NCI-H1417 (cell line): ENCODE data around the gene CD163L1.

ENCODE experiments used
- DNase-seq, 3 experiments: peaks; one replicate each; lab custom pipeline; 2025; lab: John Stamatoyannopoulos, UW

CD163L1 gene

DNA sequence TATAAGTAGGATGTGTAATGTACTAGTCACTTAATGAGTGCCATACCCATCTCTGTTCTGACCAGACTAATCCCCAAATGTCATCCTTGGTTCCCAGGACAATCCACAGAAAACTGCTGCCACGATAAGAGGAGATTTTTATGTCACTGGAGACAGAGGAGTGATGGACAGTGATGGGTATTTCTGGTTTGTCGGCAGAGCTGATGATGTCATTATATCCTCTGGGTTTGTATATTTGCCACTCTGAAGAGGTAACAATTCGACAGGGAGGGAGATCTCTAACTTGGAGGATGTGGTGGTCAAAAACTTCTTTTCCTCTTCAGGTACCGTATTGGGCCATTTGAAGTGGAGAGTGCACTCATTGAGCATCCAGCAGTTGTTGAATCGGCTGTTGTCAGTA lies 119.8 kb downstream of the CD163L1 start:
- no peak for DNase-seq

DNA sequence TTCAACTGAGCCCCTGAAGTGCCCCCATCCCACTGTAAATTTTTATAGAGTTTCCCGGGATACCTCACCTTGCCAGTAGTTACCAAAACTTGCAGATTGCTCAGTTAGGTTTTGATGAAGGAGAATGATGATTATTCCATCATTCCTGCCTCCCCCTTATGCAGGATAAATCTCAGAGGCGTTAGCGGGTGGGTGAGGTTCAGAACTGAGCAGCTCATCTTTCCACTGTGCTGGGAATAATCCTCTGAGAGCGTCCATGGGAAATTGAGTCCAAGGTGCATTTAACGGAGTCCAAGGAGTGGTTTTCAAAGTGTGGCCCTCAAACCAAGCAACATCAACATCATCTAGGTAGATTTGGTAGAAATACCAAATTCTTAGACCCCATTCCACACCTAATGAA lies 121.4 kb downstream of the CD163L1 start:
- DNase-seq = no peak

DNA sequence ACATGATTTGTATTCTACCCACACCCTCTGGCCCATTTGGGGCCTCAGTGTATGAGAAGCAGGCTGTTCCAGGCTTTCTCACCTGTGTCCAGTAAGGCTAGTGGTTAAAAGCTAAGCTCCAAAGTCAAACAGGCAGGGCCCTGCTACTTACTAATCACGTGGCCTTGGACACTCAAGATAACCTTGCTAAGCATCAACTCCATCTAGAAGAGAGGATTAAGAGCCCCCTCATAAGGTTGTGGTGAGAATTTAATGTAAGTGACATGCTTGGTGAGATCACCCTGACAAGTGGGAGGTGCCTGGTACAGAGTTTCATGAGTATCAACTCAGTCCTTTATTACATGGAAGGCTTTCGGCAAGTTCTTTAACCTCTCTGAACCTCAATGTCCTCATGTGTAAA lies 122.3 kb downstream of the CD163L1 start:
- DNase-seq = no peak

GRCh38 chr12:7319930-7320329 lies 124.0 kb downstream of the CD163L1 start:
- no peak for DNase-seq

GRCh38 chr12:7310070-7310469 lies 133.9 kb downstream of the CD163L1 start:
- DNase-seq = no peak
